Activated T-helper 2 cell treated with anti-CD3 and anti-CD28 coated beads, Interferon-gamma antibody, Interleukin-2, Interleukin-4, amounts not matched to agents 10 μg/mL and 5 μg/mL and 100 μg/mL, durations not matched to agents 14 hours and 24 hours and 36 hours (primary cell): ENCODE results near the gene LMOD1. TPM values are rescaled to one million over a fixed set of nuclear protein-coding genes. Genes with fewer than 3 reads are reported as not detected.

ENCODE experiments used
- DNase-seq: peaks from one replicate; pipeline ENCODE4 v3.0.0; 2021; ENCODE audit warnings: low spot score
- H3K27ac Mint-ChIP-seq: one replicate; pipeline ENCODE4 v1.8.0; 2021; ENCODE audit warnings: mixed read lengths
- H3K27me3 Mint-ChIP-seq: one replicate; pipeline ENCODE4 v1.8.0; 2021; ENCODE audit warnings: low read depth, mixed read lengths
- H3K36me3 Mint-ChIP-seq: one replicate; pipeline ENCODE4 v1.8.0; 2021; ENCODE audit warnings: low read depth, mixed read lengths
- H3K4me1 Mint-ChIP-seq: one replicate; pipeline ENCODE4 v1.8.0; 2021; ENCODE audit warnings: low read depth, mixed read lengths
- H3K4me3 Mint-ChIP-seq: one replicate; pipeline ENCODE4 v1.8.0; 2021; ENCODE audit warnings: low read depth, mild to moderate bottlenecking, moderate library complexity, mixed read lengths
- H3K9me3 Mint-ChIP-seq: one replicate; pipeline ENCODE4 v1.8.0; 2021; ENCODE audit warnings: mixed read lengths
- intact Hi-C: fragments of 100-400 bp; cut with micrococcal nuclease; formaldehyde crosslinking; loops from one replicate; pipeline ENCODE4 v1.15.1; 2023
- total RNA-seq: library from RNA; stranded (reverse); gene quantifications from 2 replicates; pipeline ENCODE4 v1.2.3, GENCODE V29; 2022

LMOD1 gene
- total RNA-seq, 1 donor from 2014 or later, result not detected

GRCh38 chr1:201849372-201850052, 96.8 kb downstream of the LMOD1 start:
- Mint-ChIP-seq H3K9me3 (no peaks in the 10 kb centered on the region), H3K4me3 (no peak overlapping the region), H3K27ac (no peak overlapping the region), H3K36me3 (peaks cover 53% of the 10 kb centered on the region), H3K4me1 (peaks cover 2% of the 10 kb centered on the region), H3K27me3 (no peaks in the 10 kb centered on the region)
- DNase-seq, result no peak
- intact Hi-C loops, result no loop called here

- H3K27ac Mint-ChIP-seq, result no peak overlapping the region
- no peak for DNase-seq
- no peak overlapping the region for H3K4me3 Mint-ChIP-seq
- H3K27me3 Mint-ChIP-seq, result no peaks in the 10 kb centered on the region
- peaks cover 2% of the 10 kb centered on the region for H3K4me1 Mint-ChIP-seq
- H3K36me3 Mint-ChIP-seq, result peaks cover 46% of the 10 kb centered on the region
- intact Hi-C loops, result no loop called here
- no peaks in the 10 kb centered on the region for H3K9me3 Mint-ChIP-seq
Observed at GRCh38 chr1:201848230-201848629, 98.1 kb downstream of the LMOD1 start.

DNA sequence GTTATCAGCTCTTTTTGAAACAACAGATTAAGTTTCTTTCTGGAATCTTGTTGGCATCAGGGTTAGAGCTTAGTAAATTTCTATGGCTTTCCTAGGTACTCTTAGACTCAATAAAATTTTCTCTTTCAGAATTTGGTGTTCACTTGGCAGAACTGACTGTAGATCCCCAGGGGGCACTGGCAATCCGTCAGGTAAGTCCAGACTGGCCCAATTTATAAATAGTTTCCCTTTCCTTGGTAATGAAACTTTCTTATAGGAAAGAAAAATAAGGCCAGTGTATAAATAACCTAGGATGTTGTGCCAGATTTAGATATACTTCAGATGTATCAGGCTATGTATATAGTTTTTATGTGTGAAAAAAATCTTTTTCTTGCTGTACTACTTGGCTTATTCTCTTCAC, 99.2 kb downstream of the LMOD1 start:
- no peaks in the 10 kb centered on the region for H3K27me3 Mint-ChIP-seq
- peaks cover 6% of the 10 kb centered on the region for H3K4me1 Mint-ChIP-seq
- H3K4me3 Mint-ChIP-seq, result no peak overlapping the region
- DNase-seq, result no peak
- H3K27ac Mint-ChIP-seq, result no peak overlapping the region
- no peaks in the 10 kb centered on the region for H3K9me3 Mint-ChIP-seq
- H3K36me3 Mint-ChIP-seq, result peaks cover 36% of the 10 kb centered on the region
- intact Hi-C loops, result no loop called here

Other genes starting within 250 kb of the LMOD1 start
- 64.7 and 66.7 TPM in 2 replicates for gene IPO9, start 117.4 kb downstream of the LMOD1 start, total RNA-seq
- 0.41 and 0.48 TPM in 2 replicates for gene SHISA4, start 57.6 kb downstream of the LMOD1 start, total RNA-seq
- gene TIMM17A, start 9.0 kb upstream of the LMOD1 start, total RNA-seq, result 92.6 and 96.0 TPM in 2 replicates
- 42.5 and 43.6 TPM in 2 replicates for gene RNPEP, start 36.1 kb upstream of the LMOD1 start, total RNA-seq
- 0.62 and 0.97 TPM in 2 replicates for gene ELF3, start 64.0 kb upstream of the LMOD1 start, total RNA-seq
- gene GPR37L1, start 176.4 kb upstream of the LMOD1 start, total RNA-seq, result not detected in 2 replicates
- gene ARL8A, start 198.2 kb upstream of the LMOD1 start, total RNA-seq, result 57.9 and 64.7 TPM in 2 replicates
- gene PTPN7, start 214.1 kb upstream of the LMOD1 start, total RNA-seq, result 388 and 398 TPM in 2 replicates
- gene LGR6, start 247.3 kb upstream of the LMOD1 start, total RNA-seq, result not detected in 2 replicates